ENCODE results near the gene BET1L.
"Not testable (repeated sequence)": the region's sequence is repeated elsewhere in the genome, so short reads cannot be mapped to it uniquely, and the experiment has no call there.

DNA sequence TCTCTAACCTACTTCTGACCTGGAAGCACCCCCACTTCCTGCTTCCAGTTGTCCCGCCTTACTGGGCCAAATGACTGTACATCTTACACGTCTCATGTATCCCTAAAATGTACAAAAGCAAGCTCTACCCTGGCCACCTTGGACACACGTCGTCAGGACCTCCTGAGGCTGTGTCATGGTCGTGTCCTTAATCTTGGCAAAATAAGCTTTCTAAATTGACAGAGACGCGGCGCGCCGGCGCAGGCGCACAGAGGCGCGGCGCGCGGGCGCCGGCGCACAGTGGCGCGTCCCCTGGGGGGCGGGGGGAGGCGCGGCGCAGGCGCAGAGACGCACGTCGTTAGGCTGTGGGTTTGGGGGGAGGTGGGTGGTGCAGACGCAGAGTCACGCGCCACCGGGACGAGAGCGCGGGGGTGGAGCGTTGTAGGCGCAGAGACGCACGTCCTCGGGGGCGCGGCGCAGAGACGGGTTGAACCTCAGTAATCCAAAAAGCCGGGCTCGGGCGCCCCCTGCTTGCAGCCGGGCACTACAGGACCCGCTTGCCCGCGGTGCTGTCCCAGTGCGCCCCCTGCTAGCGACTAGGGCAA, 17.9 kb downstream of the BET1L start:
- TF ChIP-seq, protein P1, sequence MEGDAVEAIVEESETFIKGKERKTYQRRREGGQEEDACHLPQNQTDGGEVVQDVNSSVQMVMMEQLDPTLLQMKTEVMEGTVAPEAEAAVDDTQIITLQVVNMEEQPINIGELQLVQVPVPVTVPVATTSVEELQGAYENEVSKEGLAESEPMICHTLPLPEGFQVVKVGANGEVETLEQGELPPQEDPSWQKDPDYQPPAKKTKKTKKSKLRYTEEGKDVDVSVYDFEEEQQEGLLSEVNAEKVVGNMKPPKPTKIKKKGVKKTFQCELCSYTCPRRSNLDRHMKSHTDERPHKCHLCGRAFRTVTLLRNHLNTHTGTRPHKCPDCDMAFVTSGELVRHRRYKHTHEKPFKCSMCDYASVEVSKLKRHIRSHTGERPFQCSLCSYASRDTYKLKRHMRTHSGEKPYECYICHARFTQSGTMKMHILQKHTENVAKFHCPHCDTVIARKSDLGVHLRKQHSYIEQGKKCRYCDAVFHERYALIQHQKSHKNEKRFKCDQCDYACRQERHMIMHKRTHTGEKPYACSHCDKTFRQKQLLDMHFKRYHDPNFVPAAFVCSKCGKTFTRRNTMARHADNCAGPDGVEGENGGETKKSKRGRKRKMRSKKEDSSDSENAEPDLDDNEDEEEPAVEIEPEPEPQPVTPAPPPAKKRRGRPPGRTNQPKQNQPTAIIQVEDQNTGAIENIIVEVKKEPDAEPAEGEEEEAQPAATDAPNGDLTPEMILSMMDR (IDR thresholded peaks at IDR 0.05): not testable (repeated sequence)
- not testable (repeated sequence) for TF ChIP-seq EZH2phosphoT487 (IDR thresholded peaks at IDR 0.05)

All from neural progenitor cell (in vitro differentiated cells).